OCI-LY7 (cell line): ENCODE measurements around the gene SCGN. TPM values are rescaled to one million over a fixed set of nuclear protein-coding genes. Genes with fewer than 3 reads are reported as not detected.

Experiments
- BruUV-seq: library from RNA; stranded (reverse); fragments of 400-500 nt; replicated peaks from 2 replicates; lab custom pipeline; 2021; lab: Mats Ljungman, UMichigan
- CTCF ChIA-PET: fragments of 300-600 bp; sonication (Branson Sonifier 250); formaldehyde crosslinking; loops from one replicate; lab custom pipeline; 2022; ENCODE audit warnings: antibody characterized with exemption; ENCODE audit not compliant: unreplicated experiment; lab: Charles Lee
- POLR2A ChIA-PET: fragments of 300-600 bp; sonication (Branson Sonifier 250); formaldehyde crosslinking; loops from one replicate; lab custom pipeline; 2022; ENCODE audit warnings: antibody characterized with exemption; lab: Charles Lee
- DNase-seq: peaks from one replicate; pipeline ENCODE4 v3.0.0-alpha.2; 2015; ENCODE audit warnings: low spot score
- H2AFZ ChIP-seq: fragments of 200-600 bp; sonication (generic), shearing (Covaris generic); 2 replicates; pipeline ENCODE4 v1.6.1; 2014; ENCODE audit warnings: mild to moderate bottlenecking, antibody characterized with exemption, low read length, moderate library complexity
- H3K27ac ChIP-seq: fragments of 200-600 bp; sonication (generic); 2 replicates; pipeline ENCODE4 v1.5.1; 2014; ENCODE audit warnings: mixed run types, low read depth, mild to moderate bottlenecking, moderate library complexity, low read length, inconsistent platforms; ENCODE audit not compliant: poor library complexity, severe bottlenecking
- H3K36me3 ChIP-seq: fragments of 200-600 bp; sonication (generic); 2 replicates; pipeline ENCODE4 v1.6.1; 2014; ENCODE audit warnings: mild to moderate bottlenecking, antibody characterized with exemption, low read length, moderate library complexity, mixed read lengths; ENCODE audit not compliant: insufficient read depth
- H3K4me1 ChIP-seq: fragments of 200-600 bp; sonication (generic); 2 replicates; pipeline ENCODE4 v1.5.1; 2014; ENCODE audit warnings: mild to moderate bottlenecking, low read length; ENCODE audit not compliant: insufficient read depth, poor library complexity, severe bottlenecking
- H3K4me2 ChIP-seq: fragments of 200-600 bp; sonication (generic); 2 replicates; pipeline ENCODE4 v1.6.1; 2014; ENCODE audit warnings: mild to moderate bottlenecking, low read length
- H3K4me3 ChIP-seq: fragments of 200-600 bp; sonication (generic); 2 replicates; pipeline ENCODE4 v1.5.1; 2014; ENCODE audit warnings: mild to moderate bottlenecking, low read depth, low read length; ENCODE audit not compliant: poor library complexity, severe bottlenecking
- H3K79me2 ChIP-seq: fragments of 200-600 bp; sonication (generic); 2 replicates; pipeline ENCODE4 v1.6.1; 2016; ENCODE audit warnings: low read depth, mild to moderate bottlenecking, low read length, moderate library complexity, mixed read lengths; ENCODE audit not compliant: insufficient read depth
- H3K9me2 ChIP-seq: fragments of 200-600 bp; sonication (generic); 2 replicates; pipeline ENCODE4 v1.6.1; 2016; ENCODE audit warnings: mild to moderate bottlenecking, low read length, mixed read lengths; ENCODE audit not compliant: insufficient read depth
- H3K9me3 ChIP-seq: fragments of 200-600 bp; sonication (generic); 2 replicates; pipeline ENCODE4 v1.6.1; 2014; ENCODE audit warnings: mild to moderate bottlenecking, mixed run types, low read length, mixed read lengths
- H4K20me1 ChIP-seq: fragments of 200-600 bp; sonication (generic); 2 replicates; pipeline ENCODE4 v1.6.1; 2014; ENCODE audit warnings: mild to moderate bottlenecking, antibody characterized with exemption, low read length, moderate library complexity, mixed read lengths; ENCODE audit not compliant: insufficient read depth
- EZH2phosphoT487 ChIP-seq: fragments of 200-600 bp; sonication (generic); IDR thresholded peaks from 2 replicates; pipeline ENCODE4 v1.6.1; 2018; ENCODE audit warnings: low read depth, borderline replicate concordance, mild to moderate bottlenecking, mixed run types, antibody characterized with exemption, low read length, moderate library complexity, mixed read lengths
- intact Hi-C: fragments of 100-400 bp; cut with micrococcal nuclease; formaldehyde crosslinking; loops from one replicate; pipeline ENCODE4 v1.10.0; 2022; ENCODE audit not compliant: unreplicated experiment
- total RNA-seq, 2 experiments: library from RNA; depleted of rRNA in 1 of 2; stranded (reverse); fragments of >200 nt in 1 of 2; shearing (Covaris generic) in 1 of 2; gene quantifications; 2 replicates each; pipeline ENCODE4 v1.2.3, GENCODE V29; 2014 to 2022
- TF ChIP-seq, protein P1 (sequence below): fragments of 200-600 bp; sonication (generic); conservative IDR thresholded peaks from 2 replicates; pipeline ENCODE4 v1.5.1; 2014; ENCODE audit warnings: mild to moderate bottlenecking, antibody characterized with exemption, low read length, moderate library complexity, mixed read lengths

SCGN gene
- total RNA-seq, 2 experiments from 2014 or later = not detected

- no peak overlapping the region for H3K4me3 ChIP-seq
- TF ChIP-seq EZH2phosphoT487 = no peak
- TF ChIP-seq, protein P1, sequence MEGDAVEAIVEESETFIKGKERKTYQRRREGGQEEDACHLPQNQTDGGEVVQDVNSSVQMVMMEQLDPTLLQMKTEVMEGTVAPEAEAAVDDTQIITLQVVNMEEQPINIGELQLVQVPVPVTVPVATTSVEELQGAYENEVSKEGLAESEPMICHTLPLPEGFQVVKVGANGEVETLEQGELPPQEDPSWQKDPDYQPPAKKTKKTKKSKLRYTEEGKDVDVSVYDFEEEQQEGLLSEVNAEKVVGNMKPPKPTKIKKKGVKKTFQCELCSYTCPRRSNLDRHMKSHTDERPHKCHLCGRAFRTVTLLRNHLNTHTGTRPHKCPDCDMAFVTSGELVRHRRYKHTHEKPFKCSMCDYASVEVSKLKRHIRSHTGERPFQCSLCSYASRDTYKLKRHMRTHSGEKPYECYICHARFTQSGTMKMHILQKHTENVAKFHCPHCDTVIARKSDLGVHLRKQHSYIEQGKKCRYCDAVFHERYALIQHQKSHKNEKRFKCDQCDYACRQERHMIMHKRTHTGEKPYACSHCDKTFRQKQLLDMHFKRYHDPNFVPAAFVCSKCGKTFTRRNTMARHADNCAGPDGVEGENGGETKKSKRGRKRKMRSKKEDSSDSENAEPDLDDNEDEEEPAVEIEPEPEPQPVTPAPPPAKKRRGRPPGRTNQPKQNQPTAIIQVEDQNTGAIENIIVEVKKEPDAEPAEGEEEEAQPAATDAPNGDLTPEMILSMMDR = no peak
- POLR2A ChIA-PET = interaction anchor here (0.7 kb wide), 1 partner anchor 20 kb away, joined by 3 read pairs; no protein-coding TSS in a partner anchor
- no peaks in the 10 kb centered on the region for H3K36me3 ChIP-seq
- no TSS peak for BruUV-seq
- no peak overlapping the region for H3K4me2 ChIP-seq
- H2AFZ ChIP-seq = no peak overlapping the region
- peaks cover 12% of the 10 kb centered on the region; the same call in 1 of the 2 replicates for H3K9me3 ChIP-seq
- intact Hi-C loops = no loop called here
- CTCF ChIA-PET = no interaction called here
- DNase-seq = no peak
- H3K4me1 ChIP-seq = no peaks in the 10 kb centered on the region
- no peaks in the 10 kb centered on the region for H3K9me2 ChIP-seq
- H3K27ac ChIP-seq = no peak overlapping the region
- H4K20me1 ChIP-seq = no peaks in the 10 kb centered on the region
- H3K79me2 ChIP-seq = no peaks in the 10 kb centered on the region
Measured at GRCh38 chr6:25731721-25732120, 79.7 kb downstream of the SCGN start.

DNA sequence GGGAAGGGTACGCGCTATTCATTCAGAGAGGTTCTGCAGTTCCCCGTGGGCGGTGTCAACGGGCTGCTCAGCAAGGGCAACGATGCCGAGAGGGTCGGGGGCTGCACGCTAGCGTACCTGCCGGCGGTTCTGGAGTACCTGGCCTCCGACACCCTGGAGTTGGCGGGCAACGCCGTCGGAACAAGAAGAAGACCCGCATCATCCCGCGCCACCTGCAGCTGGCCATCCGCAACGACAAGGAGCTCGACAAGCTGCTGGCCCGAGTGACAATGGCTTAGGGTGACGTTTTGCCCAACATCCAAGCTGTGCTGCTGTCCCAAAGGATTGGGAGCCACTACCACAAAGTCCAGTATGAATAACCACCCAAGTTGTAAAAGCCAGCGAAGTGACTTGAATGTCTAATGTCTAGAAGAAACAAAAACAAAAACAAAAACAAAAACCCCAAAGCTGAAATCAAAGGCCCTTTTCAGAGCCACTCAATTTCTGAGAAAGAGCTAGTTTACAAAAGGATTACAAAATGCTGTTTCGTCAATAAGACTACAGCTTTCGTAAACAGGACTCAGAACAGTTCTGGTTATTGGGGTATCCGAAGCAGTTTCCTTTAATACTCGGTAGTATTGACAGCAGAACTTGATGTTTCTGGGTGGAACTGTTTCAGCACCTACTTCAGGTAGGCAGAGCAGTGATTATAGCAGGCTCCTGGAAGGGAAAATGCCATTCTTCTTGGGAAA is 80.6 kb downstream of the SCGN start:
- no peak overlapping the region for H3K27ac ChIP-seq
- H3K4me1 ChIP-seq = no peaks in the 10 kb centered on the region
- H3K4me2 ChIP-seq = no peak overlapping the region
- H3K4me3 ChIP-seq = no peak overlapping the region
- TF ChIP-seq, protein P1 = no peak
- no peak for DNase-seq
- no TSS peak for BruUV-seq
- CTCF ChIA-PET = no interaction called here
- no peaks in the 10 kb centered on the region for H4K20me1 ChIP-seq
- intact Hi-C loops = no loop called here
- POLR2A ChIA-PET = interaction anchor here (1.0 kb wide), 1 partner anchor 20 kb away, joined by 3 read pairs; no protein-coding TSS in a partner anchor
- H2AFZ ChIP-seq = no peak overlapping the region
- no peaks in the 10 kb centered on the region for H3K79me2 ChIP-seq
- H3K9me3 ChIP-seq = peaks cover 20% of the 10 kb centered on the region; the same call in 1 of the 2 replicates
- no peaks in the 10 kb centered on the region for H3K36me3 ChIP-seq
- H3K9me2 ChIP-seq = no peaks in the 10 kb centered on the region

DNA sequence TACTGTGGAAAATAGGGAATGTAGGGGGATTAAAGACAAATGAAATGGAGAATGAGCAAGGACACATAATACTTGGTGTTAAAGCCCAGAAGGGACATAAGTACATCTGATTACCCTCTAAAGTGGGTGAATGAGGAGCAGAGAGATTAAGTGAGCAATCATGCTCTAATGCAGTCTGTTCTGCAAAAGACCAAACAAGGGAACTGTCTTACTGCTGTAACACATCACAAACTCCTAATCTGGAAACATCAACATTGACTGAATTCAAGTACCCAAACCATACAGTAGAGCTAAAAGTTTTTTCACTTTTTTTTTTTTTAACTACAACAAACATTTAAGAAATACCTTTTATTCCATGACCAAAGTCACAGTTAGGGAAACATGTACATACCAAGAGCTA is 83.2 kb downstream of the SCGN start:
- Histone ChIP-seq H3K4me3 (no peak overlapping the region), H4K20me1 (no peaks in the 10 kb centered on the region), H3K4me2 (no peak overlapping the region), H2AFZ (no peak overlapping the region), H3K9me2 (no peaks in the 10 kb centered on the region), H3K36me3 (no peaks in the 10 kb centered on the region), H3K27ac (no peak overlapping the region), H3K4me1 (no peaks in the 10 kb centered on the region), H3K79me2 (no peaks in the 10 kb centered on the region), H3K9me3 (peaks cover 26% of the 10 kb centered on the region; the same call in 1 of the 2 replicates)
- POLR2A ChIA-PET = no interaction called here
- BruUV-seq = no TSS peak
- CTCF ChIA-PET = no interaction called here
- intact Hi-C loops = no loop called here
- TF ChIP-seq, protein P1 = no peak
- TF ChIP-seq EZH2phosphoT487 = no peak
- no peak for DNase-seq
